OCI-LY7 (cell line): ENCODE results near the gene KIAA0930. TPM values are rescaled to one million over a fixed set of nuclear protein-coding genes. Genes with fewer than 3 reads are reported as not detected.

Source experiments
- BruUV-seq: library from RNA; stranded (reverse); fragments of 400-500 nt; replicated peaks from 2 replicates; lab custom pipeline; 2021; lab: Mats Ljungman, UMichigan
- CTCF ChIA-PET: fragments of 300-600 bp; sonication (Branson Sonifier 250); formaldehyde crosslinking; loops from one replicate; lab custom pipeline; 2022; ENCODE audit warnings: antibody characterized with exemption; ENCODE audit not compliant: unreplicated experiment; lab: Charles Lee
- POLR2A ChIA-PET: fragments of 300-600 bp; sonication (Branson Sonifier 250); formaldehyde crosslinking; loops from one replicate; lab custom pipeline; 2022; ENCODE audit warnings: antibody characterized with exemption; lab: Charles Lee
- DNase-seq: peaks from one replicate; pipeline ENCODE4 v3.0.0-alpha.2; 2015; ENCODE audit warnings: low spot score
- H2AFZ ChIP-seq: fragments of 200-600 bp; sonication (generic), shearing (Covaris generic); 2 replicates; pipeline ENCODE4 v1.6.1; 2014; ENCODE audit warnings: mild to moderate bottlenecking, antibody characterized with exemption, low read length, moderate library complexity
- H3K27ac ChIP-seq: fragments of 200-600 bp; sonication (generic); 2 replicates; pipeline ENCODE4 v1.5.1; 2014; ENCODE audit warnings: mixed run types, low read depth, mild to moderate bottlenecking, moderate library complexity, low read length, inconsistent platforms; ENCODE audit not compliant: poor library complexity, severe bottlenecking
- H3K36me3 ChIP-seq: fragments of 200-600 bp; sonication (generic); 2 replicates; pipeline ENCODE4 v1.6.1; 2014; ENCODE audit warnings: mild to moderate bottlenecking, antibody characterized with exemption, low read length, moderate library complexity, mixed read lengths; ENCODE audit not compliant: insufficient read depth
- H3K4me1 ChIP-seq: fragments of 200-600 bp; sonication (generic); 2 replicates; pipeline ENCODE4 v1.5.1; 2014; ENCODE audit warnings: mild to moderate bottlenecking, low read length; ENCODE audit not compliant: insufficient read depth, poor library complexity, severe bottlenecking
- H3K4me2 ChIP-seq: fragments of 200-600 bp; sonication (generic); 2 replicates; pipeline ENCODE4 v1.6.1; 2014; ENCODE audit warnings: mild to moderate bottlenecking, low read length
- H3K4me3 ChIP-seq: fragments of 200-600 bp; sonication (generic); 2 replicates; pipeline ENCODE4 v1.5.1; 2014; ENCODE audit warnings: mild to moderate bottlenecking, low read depth, low read length; ENCODE audit not compliant: poor library complexity, severe bottlenecking
- H3K79me2 ChIP-seq: fragments of 200-600 bp; sonication (generic); 2 replicates; pipeline ENCODE4 v1.6.1; 2016; ENCODE audit warnings: low read depth, mild to moderate bottlenecking, low read length, moderate library complexity, mixed read lengths; ENCODE audit not compliant: insufficient read depth
- H3K9me2 ChIP-seq: fragments of 200-600 bp; sonication (generic); 2 replicates; pipeline ENCODE4 v1.6.1; 2016; ENCODE audit warnings: mild to moderate bottlenecking, low read length, mixed read lengths; ENCODE audit not compliant: insufficient read depth
- H3K9me3 ChIP-seq: fragments of 200-600 bp; sonication (generic); 2 replicates; pipeline ENCODE4 v1.6.1; 2014; ENCODE audit warnings: mild to moderate bottlenecking, mixed run types, low read length, mixed read lengths
- H4K20me1 ChIP-seq: fragments of 200-600 bp; sonication (generic); 2 replicates; pipeline ENCODE4 v1.6.1; 2014; ENCODE audit warnings: mild to moderate bottlenecking, antibody characterized with exemption, low read length, moderate library complexity, mixed read lengths; ENCODE audit not compliant: insufficient read depth
- EZH2phosphoT487 ChIP-seq: fragments of 200-600 bp; sonication (generic); IDR thresholded peaks from 2 replicates; pipeline ENCODE4 v1.6.1; 2018; ENCODE audit warnings: low read depth, borderline replicate concordance, mild to moderate bottlenecking, mixed run types, antibody characterized with exemption, low read length, moderate library complexity, mixed read lengths
- intact Hi-C: fragments of 100-400 bp; cut with micrococcal nuclease; formaldehyde crosslinking; loops from one replicate; pipeline ENCODE4 v1.10.0; 2022; ENCODE audit not compliant: unreplicated experiment
- total RNA-seq, 2 experiments: library from RNA; depleted of rRNA in 1 of 2; stranded (reverse); fragments of >200 nt in 1 of 2; shearing (Covaris generic) in 1 of 2; gene quantifications; 2 replicates each; pipeline ENCODE4 v1.2.3, GENCODE V29; 2014 to 2022
- TF ChIP-seq, protein P1 (sequence below): fragments of 200-600 bp; sonication (generic); conservative IDR thresholded peaks from 2 replicates; pipeline ENCODE4 v1.5.1; 2014; ENCODE audit warnings: mild to moderate bottlenecking, antibody characterized with exemption, low read length, moderate library complexity, mixed read lengths

KIAA0930 gene
- total RNA-seq, 2 experiments from 2014 or later, result 80.7 to 93.9 TPM

DNA sequence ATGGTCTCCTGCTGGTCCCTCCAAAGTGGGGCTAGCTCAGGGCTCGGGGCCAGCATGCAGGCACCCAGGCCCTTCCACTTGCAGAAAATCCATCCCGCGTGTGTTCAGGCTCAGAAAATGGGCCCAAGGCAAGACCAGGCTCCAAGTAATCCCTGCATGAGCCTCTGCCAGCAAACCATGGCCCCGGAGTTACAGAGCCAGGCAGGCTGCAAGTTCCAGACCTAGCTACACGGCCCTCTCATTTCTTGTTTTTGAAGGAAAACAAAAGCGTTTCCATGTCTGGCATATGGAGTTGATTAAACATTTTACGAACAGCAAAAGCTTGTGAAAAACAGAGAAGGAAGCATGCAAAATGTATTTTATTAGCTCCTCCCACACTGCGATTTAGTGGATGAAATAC is 29.7 kb downstream of the KIAA0930 start:
- no peaks in the 10 kb centered on the region for H3K9me3 ChIP-seq
- no peak overlapping the region for H3K4me3 ChIP-seq
- peaks cover 11% of the 10 kb centered on the region for H3K4me1 ChIP-seq
- no TSS peak for BruUV-seq
- no peaks in the 10 kb centered on the region for H3K9me2 ChIP-seq
- H3K4me2 ChIP-seq, result no peak overlapping the region
- ChIA-PET CTCF (no interaction called here), POLR2A (no interaction called here)
- no peak for TF ChIP-seq EZH2phosphoT487
- TF ChIP-seq, protein P1, sequence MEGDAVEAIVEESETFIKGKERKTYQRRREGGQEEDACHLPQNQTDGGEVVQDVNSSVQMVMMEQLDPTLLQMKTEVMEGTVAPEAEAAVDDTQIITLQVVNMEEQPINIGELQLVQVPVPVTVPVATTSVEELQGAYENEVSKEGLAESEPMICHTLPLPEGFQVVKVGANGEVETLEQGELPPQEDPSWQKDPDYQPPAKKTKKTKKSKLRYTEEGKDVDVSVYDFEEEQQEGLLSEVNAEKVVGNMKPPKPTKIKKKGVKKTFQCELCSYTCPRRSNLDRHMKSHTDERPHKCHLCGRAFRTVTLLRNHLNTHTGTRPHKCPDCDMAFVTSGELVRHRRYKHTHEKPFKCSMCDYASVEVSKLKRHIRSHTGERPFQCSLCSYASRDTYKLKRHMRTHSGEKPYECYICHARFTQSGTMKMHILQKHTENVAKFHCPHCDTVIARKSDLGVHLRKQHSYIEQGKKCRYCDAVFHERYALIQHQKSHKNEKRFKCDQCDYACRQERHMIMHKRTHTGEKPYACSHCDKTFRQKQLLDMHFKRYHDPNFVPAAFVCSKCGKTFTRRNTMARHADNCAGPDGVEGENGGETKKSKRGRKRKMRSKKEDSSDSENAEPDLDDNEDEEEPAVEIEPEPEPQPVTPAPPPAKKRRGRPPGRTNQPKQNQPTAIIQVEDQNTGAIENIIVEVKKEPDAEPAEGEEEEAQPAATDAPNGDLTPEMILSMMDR, result no peak
- H2AFZ ChIP-seq, result no peak overlapping the region
- no peak overlapping the region for H3K27ac ChIP-seq
- intact Hi-C loops, result no loop called here
- H3K36me3 ChIP-seq, result peaks cover 50% of the 10 kb centered on the region
- no peak for DNase-seq
- H3K79me2 ChIP-seq, result peaks cover 35% of the 10 kb centered on the region
- peaks cover 5% of the 10 kb centered on the region; the same call in 1 of the 2 replicates for H4K20me1 ChIP-seq

DNA sequence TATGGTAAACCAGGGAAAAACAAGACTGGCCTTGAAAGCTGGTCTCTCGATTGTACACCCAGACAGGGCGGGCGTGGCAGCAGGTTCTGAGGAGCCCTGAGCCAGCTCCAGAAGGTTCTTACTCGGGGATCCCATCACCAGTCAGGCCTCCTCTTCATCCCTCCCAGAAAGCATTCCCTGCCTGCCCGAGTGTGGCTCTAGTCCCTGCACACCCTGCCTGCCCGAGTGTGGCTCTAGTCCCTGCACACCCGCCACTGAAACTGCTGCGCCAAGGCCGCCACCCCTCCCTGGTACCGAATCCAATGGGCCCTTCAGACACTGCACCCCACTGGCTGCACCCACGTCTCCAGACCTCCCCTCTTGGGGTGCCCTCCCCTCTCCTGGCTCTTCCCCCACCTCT is 30.1 kb downstream of the KIAA0930 start:
- TF ChIP-seq EZH2phosphoT487, result no peak
- TF ChIP-seq, protein P1, result no peak

DNA sequence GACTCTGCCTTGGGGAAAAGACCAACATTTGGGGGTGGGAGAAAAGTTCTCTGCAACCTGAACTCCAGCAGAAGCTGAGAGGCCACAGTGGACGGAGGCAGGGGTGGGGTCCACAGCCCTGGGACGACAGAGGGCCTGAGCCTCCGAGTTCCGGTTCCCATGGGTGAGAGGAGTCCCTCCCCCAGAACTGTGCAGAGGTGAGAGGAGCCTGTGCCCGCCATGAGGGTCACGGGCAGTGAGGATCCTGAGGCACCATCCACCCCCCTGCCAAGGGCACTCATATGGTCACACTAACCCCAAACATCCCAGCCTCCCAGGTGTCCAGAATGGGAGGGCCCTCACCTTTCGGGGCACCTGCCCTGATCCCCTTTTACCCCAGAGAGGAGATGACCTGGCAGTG is 30.5 kb downstream of the KIAA0930 start:
- no peak overlapping the region for H2AFZ ChIP-seq
- peaks cover 26% of the 10 kb centered on the region for H3K79me2 ChIP-seq
- H3K4me1 ChIP-seq, result peaks cover 11% of the 10 kb centered on the region
- TF ChIP-seq, protein P1, result no peak
- no peak for TF ChIP-seq EZH2phosphoT487
- DNase-seq, result no peak
- no TSS peak for BruUV-seq
- H3K36me3 ChIP-seq, result peaks cover 53% of the 10 kb centered on the region
- no peaks in the 10 kb centered on the region for H3K9me3 ChIP-seq
- H3K4me2 ChIP-seq, result no peak overlapping the region
- POLR2A ChIA-PET, result no interaction called here
- intact Hi-C loops, result no loop called here
- H4K20me1 ChIP-seq, result peaks cover 1% of the 10 kb centered on the region; the same call in 1 of the 2 replicates
- H3K4me3 ChIP-seq, result no peak overlapping the region
- H3K9me2 ChIP-seq, result no peaks in the 10 kb centered on the region
- H3K27ac ChIP-seq, result no peak overlapping the region
- CTCF ChIA-PET, result no interaction called here

More for the DNA sequence above, 30.1 kb downstream of the KIAA0930 start:
- DNase-seq, result no peak
- no peak overlapping the region for H3K4me3 ChIP-seq
- H3K4me2 ChIP-seq, result no peak overlapping the region
- no TSS peak for BruUV-seq
- H3K9me2 ChIP-seq, result no peaks in the 10 kb centered on the region
- no peak overlapping the region for H3K27ac ChIP-seq
- H3K79me2 ChIP-seq, result peaks cover 30% of the 10 kb centered on the region
- no peak overlapping the region for H2AFZ ChIP-seq
- peaks cover 5% of the 10 kb centered on the region; the same call in 1 of the 2 replicates for H4K20me1 ChIP-seq
- H3K36me3 ChIP-seq, result peaks cover 50% of the 10 kb centered on the region
- H3K9me3 ChIP-seq, result no peaks in the 10 kb centered on the region
- intact Hi-C loops, result no loop called here
- ChIA-PET POLR2A (no interaction called here), CTCF (no interaction called here)
- peaks cover 11% of the 10 kb centered on the region for H3K4me1 ChIP-seq
